Small intestine (tissue), 7 donors: Measurements from ENCODE around the gene TEX2. TPM values are rescaled to one million over a fixed set of nuclear protein-coding genes. Genes with fewer than 3 reads are reported as not detected.
A peak's percentile ranks its signal among the peaks of the same experiment; 100 is the strongest.
"Not testable (repeated sequence)": the region's sequence is repeated elsewhere in the genome, so short reads cannot be mapped to it uniquely, and the experiment has no call there.

Experiments used
- DNase-seq, 2 donors: peaks; one replicate each; pipeline versions ENCODE4 v3.0.0 to v3.0.0-alpha.2; 2013
- FAIRE-seq: peaks from 2 replicates; lab custom pipeline; 2012; peaks lifted over from hg19 to GRCh38; lab: Jason Lieb, UNC
- H3K27ac ChIP-seq, 3 donors: one replicate each; pipeline ENCODE4 v1.5.1; 2013; ENCODE audit warnings: low read length in 2 of 3, mild to moderate bottlenecking in 2 of 3, control low read depth in 1 of 3, inconsistent platforms in 1 of 3, low read depth in 1 of 3, moderate library complexity in 1 of 3
- H3K27me3 ChIP-seq, 3 donors: one replicate each; pipeline ENCODE4 v1.6.1; 2013; ENCODE audit warnings: low read length in 3 of 3, inconsistent platforms in 1 of 3; ENCODE audit not compliant: control insufficient read depth in 3 of 3, insufficient read depth in 3 of 3
- H3K36me3 ChIP-seq, 3 donors: one replicate each; pipeline ENCODE4 v1.6.1; 2013; ENCODE audit warnings: low read length in 3 of 3, inconsistent platforms in 1 of 3, low read depth in 1 of 3, mild to moderate bottlenecking in 1 of 3, moderate library complexity in 1 of 3; ENCODE audit not compliant: control insufficient read depth in 3 of 3, insufficient read depth in 2 of 3
- H3K4me1 ChIP-seq, 3 donors: one replicate each; pipeline ENCODE4 v1.6.1; 2013; ENCODE audit warnings: low read length in 2 of 3, inconsistent platforms in 1 of 3, low read depth in 1 of 3, mild to moderate bottlenecking in 1 of 3, moderate library complexity in 1 of 3; ENCODE audit not compliant: control insufficient read depth in 3 of 3, insufficient read depth in 2 of 3
- H3K4me3 ChIP-seq, 3 donors: one replicate each; pipeline ENCODE4 v1.5.1; 2013; ENCODE audit warnings: low read length in 3 of 3, control low read depth in 1 of 3, inconsistent platforms in 1 of 3, low read depth in 1 of 3, mild to moderate bottlenecking in 1 of 3, moderate library complexity in 1 of 3
- H3K9me3 ChIP-seq, 2 donors: one replicate each; pipeline ENCODE4 v1.6.1; 2013; ENCODE audit warnings: low read depth in 1 of 2, low read length in 1 of 2; ENCODE audit not compliant: control insufficient read depth in 2 of 2, insufficient read depth in 1 of 2
- WGBS, 3 donors: extraction: QIAGEN DNeasy Blood & Tissue Kit; methylation state at CpG; one replicate each; pipeline ENCODE4 v1.1.7; 2013; 5-methylcytosine and 5-hydroxymethylcytosine counted together
- polyA plus RNA-seq, 4 donors: library from polyadenylated mRNA; stranded (reverse) in 3 of 4; unstranded in 1 of 4; fragments of 200-250 nt in 3 of 4; fragments of 120-200 nt in 1 of 4; gene quantifications; one replicate each; pipeline versions ENCODE4 v1.2.1 to v1.2.3, GENCODE V29; 2013
- donor health status: healthy with polysubstance abuse.
- donor health status: control.
- donor health status: control.
- donor health status: Bipolar disorder and iron deficiency.
- donor health status: healthy.

TEX2 gene
- polyA plus RNA-seq, 4 donors, result 4.2 to 44.1 (median 10.6) TPM

GRCh38 chr17:64126918-64127317 is 136.1 kb downstream of the TEX2 start:
- H3K27me3 ChIP-seq, result no peaks in the 10 kb centered on the region
- no peak overlapping the region for H3K27ac ChIP-seq
- no peaks in the 10 kb centered on the region for H3K9me3 ChIP-seq
- WGBS, 3 donors, result 34 to 60% (median 53%) methylated on average over 1 of the region's 1 CpG
- H3K4me1 ChIP-seq, result peaks cover 0 to 25% (median 8%) of the 10 kb centered on the region in 3 donors
- peaks cover 0 to 2% (median 0%) of the 10 kb centered on the region in 3 donors for H3K36me3 ChIP-seq
- DNase-seq, result no peak
- no peak overlapping the region for H3K4me3 ChIP-seq
- FAIRE-seq, result no peak

- Histone ChIP-seq H3K27me3 (no peaks in the 10 kb centered on the region), H3K9me3 (no peaks in the 10 kb centered on the region), H3K27ac (no peak overlapping the region), H3K36me3 (peaks cover 0 to 3% (median 0%) of the 10 kb centered on the region in 3 donors), H3K4me1 (peaks cover 1 to 18% (median 3%) of the 10 kb centered on the region in 3 donors), H3K4me3 (no peak overlapping the region)
- DNase-seq (no peak), FAIRE-seq (no peak)
- WGBS, 3 donors, result 73 to 80% (median 76%) methylated on average over 3 of the region's 3 CpGs
Measured at GRCh38 chr17:64125937-64126336, 137.1 kb downstream of the TEX2 start.

GRCh38 chr17:64124609-64125008 is 138.5 kb downstream of the TEX2 start:
- Histone ChIP-seq H3K36me3 (peaks cover 0 to 6% (median 0%) of the 10 kb centered on the region in 3 donors), H3K4me1 (peaks cover 5 to 18% (median 14%) of the 10 kb centered on the region in 3 donors), H3K9me3 (no peaks in the 10 kb centered on the region), H3K27ac (no peak overlapping the region), H3K27me3 (no peaks in the 10 kb centered on the region), H3K4me3 (no peak overlapping the region)
- WGBS, 3 donors, result 89 to 94% (median 93%) methylated on average over 3 of the region's 3 CpGs
- FAIRE-seq (no peak), DNase-seq (no peak)

GRCh38 chr17:64123114-64123513 is 139.9 kb downstream of the TEX2 start:
- Histone ChIP-seq H3K27me3 (no peaks in the 10 kb centered on the region), H3K36me3 (peaks cover 0 to 6% (median 0%) of the 10 kb centered on the region in 3 donors), H3K4me3 (no peak overlapping the region), H3K9me3 (no peaks in the 10 kb centered on the region), H3K4me1 (peaks cover 7 to 21% (median 20%) of the 10 kb centered on the region in 3 donors), H3K27ac (no peak overlapping the region)
- 54 to 60% (median 59%) methylated on average over 4 of the region's 4 CpGs for WGBS, 3 donors
- FAIRE-seq (no peak), DNase-seq (no peak)

- WGBS, 3 donors, result 66 to 74% (median 67%) methylated on average over 13 of the region's 13 CpGs
- Histone ChIP-seq H3K4me1 (peaks cover 7 to 27% (median 19%) of the 10 kb centered on the region in 3 donors), H3K4me3 (peak overlapping the region in 1 of 3 donors; percentile 12), H3K27ac (peak overlapping the region; percentile 52 to 81 (median 63))
- H3K9me3 ChIP-seq, H3K36me3 ChIP-seq, FAIRE-seq, H3K27me3 ChIP-seq: not testable (repeated sequence)
- DNase-seq, result peak; percentile 39 to 57
Measured at GRCh38 chr17:64120972-64121786, 141.9 kb downstream of the TEX2 start.

GRCh38 chr17:64120159-64120810 is 142.8 kb downstream of the TEX2 start:
- Histone ChIP-seq H3K27ac (peak overlapping the region; percentile 52 to 81 (median 52)), H3K27me3 (no peaks in the 10 kb centered on the region), H3K4me1 (peaks cover 9 to 36% (median 19%) of the 10 kb centered on the region in 3 donors), H3K36me3 (peaks cover 0 to 9% (median 0%) of the 10 kb centered on the region in 3 donors), H3K4me3 (no peak overlapping the region), H3K9me3 (no peaks in the 10 kb centered on the region)
- DNase-seq (peak; percentile 31 to 38), FAIRE-seq (no peak)
- WGBS, 3 donors, result 43 to 63% (median 54%) methylated on average over 3 of the region's 3 CpGs

- peak; percentile 21 to 51 for DNase-seq
- Histone ChIP-seq H3K4me3 (no peak overlapping the region), H3K27ac (peak overlapping the region in 1 of 3 donors; percentile 48), H3K4me1 (peaks cover 9 to 36% (median 19%) of the 10 kb centered on the region in 3 donors), H3K36me3 (peaks cover 0 to 11% (median 0%) of the 10 kb centered on the region in 3 donors), H3K27me3 (no peaks in the 10 kb centered on the region), H3K9me3 (no peaks in the 10 kb centered on the region)
- WGBS, 3 donors, result 38 to 49% (median 49%) methylated on average over 10 of the region's 10 CpGs
- no peak for FAIRE-seq
Measured at GRCh38 chr17:64117981-64118979, 144.8 kb downstream of the TEX2 start.
